GM18511 (cell line): Measurements from ENCODE around the gene DDX59.
A peak's percentile ranks its signal among the peaks of the same experiment; 100 is the strongest.

Source experiments
- ATAC-seq: cut with Tn5 transposase; IDR thresholded peaks from one replicate; pipeline ENCODE4 v1.9.1; 2021; ENCODE audit warnings: mild to moderate bottlenecking, moderate library complexity; ENCODE audit not compliant: unreplicated experiment

The DDX59 gene

GRCh38 chr1:200669314-200670241 lies at the start of gene DDX59:
Gene DDX59 (minus strand): TSS chr1:200669907. CDS start chr1:200666740, 3,167 bp downstream.
- ATAC-seq = peak; percentile 87

DNA sequence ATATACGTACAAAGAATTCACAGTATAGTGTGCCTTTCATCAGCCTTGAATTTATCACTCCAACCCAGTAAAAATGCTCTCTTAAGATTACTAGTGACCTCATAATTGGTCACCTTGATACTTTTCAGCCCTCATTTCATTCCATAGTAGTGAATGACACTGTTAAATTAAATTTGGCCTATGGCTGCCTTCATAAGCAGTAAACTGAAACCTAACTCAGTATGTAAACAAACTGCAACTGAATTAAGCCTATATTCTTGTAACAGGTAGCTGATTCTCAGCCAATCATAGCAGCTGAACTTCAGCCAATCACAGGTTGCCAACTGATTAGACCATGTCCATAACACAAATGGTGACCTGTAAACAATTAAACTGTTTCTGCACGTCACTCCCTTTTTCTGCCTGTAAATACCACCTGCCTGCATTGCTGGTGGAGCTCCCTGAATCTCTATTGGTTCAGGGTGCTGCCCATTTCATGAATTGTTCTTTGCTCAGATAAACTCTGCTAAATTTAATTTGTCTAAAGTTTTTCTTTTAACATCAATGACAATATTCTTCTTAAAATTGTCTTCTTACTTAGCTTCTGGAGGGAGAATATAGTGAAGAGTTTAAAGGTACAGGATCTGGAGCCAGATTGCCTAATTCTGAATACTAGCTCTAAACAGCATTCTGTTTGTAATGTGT lies 44.9 kb upstream of the DDX59 start:
- ATAC-seq = no peak

DNA sequence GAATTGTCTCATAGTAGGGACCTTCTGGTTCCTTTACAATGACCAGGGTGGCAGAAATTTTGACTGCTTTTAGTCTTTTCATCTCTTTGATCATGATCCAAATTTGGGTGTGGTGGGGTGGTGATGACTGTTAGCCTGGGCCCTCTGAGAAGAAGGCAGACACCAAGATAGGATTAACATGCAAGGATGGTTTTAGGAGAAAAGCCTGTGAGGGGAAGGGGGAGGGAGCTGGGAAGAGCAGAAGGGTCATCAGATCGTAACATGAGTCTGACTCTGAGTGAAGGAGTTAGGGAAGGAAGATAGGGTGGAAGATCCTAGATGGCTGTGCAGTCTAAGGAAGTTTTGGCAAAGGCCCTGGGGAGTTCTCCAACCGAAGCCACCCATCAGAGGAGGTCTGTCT lies 40.5 kb upstream of the DDX59 start:
- no peak for ATAC-seq

DNA sequence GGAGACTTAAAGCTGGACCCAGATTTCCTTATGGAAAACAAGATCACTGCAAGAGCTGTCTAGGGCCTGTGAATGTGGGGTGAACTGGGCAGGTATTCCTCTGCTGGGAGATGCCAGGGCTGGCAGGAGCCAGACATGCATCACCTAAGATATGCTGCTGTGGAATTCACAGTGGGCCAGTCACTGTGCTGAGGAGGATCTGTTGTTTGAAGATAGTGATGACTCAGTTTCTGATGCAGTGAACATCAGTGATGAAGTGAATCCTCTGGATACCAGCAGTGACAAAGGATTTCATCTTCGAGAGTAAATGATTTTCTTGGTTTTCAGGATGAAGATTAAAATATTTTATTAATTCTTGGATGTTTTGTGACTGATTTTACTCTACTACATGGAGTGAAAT lies 39.1 kb upstream of the DDX59 start:
- no peak for ATAC-seq

DNA sequence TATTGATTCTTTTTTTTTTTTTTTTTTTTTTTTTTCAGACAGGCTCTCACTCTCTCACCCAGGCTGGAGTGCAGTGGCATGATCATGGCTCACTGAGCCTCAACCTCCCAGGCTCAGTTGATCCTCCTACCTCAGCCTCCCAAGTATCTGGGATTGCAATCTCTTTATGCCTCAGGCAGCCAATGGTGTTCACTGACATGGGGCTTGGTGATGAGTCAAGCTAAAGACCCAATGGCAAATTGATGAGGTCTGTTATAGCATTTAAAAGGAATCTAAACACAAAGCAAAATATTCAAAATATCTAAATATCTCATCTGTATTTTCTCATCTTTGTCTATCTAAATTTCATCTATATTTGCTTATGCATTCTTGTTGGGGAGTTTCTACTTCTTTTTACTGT lies 38.5 kb upstream of the DDX59 start:
- no peak for ATAC-seq

DNA sequence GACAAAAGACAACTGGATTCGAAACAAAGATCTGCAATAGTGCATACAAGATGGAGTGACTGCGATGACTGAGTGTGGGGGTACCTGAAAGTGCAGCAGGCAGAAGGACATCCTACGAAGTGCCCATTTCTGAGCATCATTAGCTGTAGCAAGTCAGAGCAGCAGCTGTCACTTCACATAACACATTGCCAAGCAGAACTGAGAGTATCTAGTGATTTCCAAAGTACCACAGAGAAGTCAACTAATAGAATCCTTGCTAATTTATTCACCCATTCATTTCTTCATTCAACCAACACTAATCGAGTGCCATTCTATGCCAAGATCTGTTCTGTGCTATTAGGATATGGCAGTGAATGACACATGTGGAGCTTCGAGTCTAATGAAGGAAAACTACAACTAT lies 37.4 kb upstream of the DDX59 start:
- ATAC-seq = no peak

GRCh38 chr1:200706111-200706814 lies 36.6 kb upstream of the DDX59 start:
- ATAC-seq = no peak

DNA sequence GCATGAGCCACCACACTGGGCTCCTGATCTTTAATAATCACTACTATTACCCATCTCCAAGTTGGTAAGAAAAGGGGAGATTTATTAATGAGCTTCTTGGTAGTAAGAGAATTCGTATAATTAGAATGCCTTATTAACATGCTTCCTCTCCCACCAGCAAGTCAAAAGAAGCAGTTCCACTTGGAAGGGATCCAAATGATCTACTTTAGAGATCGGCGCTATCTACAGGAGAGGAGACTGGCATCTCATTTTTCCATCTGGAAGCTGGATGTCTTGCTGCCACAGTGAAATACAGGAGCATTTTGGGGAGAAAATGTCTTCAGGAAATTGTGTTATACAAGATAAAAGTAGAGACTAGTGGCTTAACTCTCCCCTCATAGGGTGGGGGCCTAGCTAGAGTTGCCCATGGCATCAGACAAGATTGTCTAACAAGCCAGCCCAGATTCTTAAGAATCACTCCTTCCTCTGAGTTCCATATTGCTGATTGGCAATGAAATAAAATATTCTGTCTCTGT lies 35.3 kb upstream of the DDX59 start:
- ATAC-seq = no peak

GRCh38 chr1:200699871-200700270 lies 30.2 kb upstream of the DDX59 start:
- ATAC-seq = no peak

DNA sequence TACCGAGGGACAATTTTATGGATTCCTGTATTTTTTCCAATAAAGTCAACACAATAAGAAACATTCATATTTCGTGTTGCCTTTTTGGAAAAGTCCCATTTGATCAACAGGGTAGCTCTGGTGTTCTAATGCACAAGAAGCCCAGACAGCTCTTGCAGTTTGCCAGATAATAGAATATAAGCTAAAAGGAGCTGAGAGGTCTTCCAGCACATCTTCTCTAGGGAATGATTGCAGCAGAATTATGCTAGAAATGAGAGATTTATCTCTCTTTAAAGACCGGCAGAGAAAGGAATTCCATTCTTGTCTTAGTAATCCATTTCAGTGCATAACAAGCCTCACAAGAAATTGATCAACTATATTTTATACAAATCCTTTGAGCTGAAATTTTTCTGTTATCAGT lies 25.0 kb upstream of the DDX59 start:
- no peak for ATAC-seq

DNA sequence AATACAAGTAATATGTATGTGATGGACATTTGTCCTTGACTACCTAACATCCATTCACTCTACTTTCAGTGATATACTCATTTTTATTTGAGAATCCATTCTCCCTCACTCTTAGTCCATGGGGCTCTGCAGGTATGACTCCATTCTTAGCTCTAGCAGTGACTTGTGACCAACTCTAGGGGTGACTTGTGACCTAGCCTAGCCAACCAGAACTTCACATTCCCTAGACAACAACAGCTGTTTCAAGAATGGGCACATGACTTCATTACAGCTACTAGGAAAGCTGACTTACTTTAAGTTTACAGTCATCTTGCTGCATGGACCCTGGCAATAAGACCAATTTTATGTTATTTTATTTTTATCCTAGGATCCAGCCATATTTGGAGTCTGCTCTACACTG lies 23.6 kb upstream of the DDX59 start:
- no peak for ATAC-seq

- ATAC-seq = no peak
These were observed 22.6 kb upstream of the DDX59 start for GRCh38 chr1:200692316-200692715.

DNA sequence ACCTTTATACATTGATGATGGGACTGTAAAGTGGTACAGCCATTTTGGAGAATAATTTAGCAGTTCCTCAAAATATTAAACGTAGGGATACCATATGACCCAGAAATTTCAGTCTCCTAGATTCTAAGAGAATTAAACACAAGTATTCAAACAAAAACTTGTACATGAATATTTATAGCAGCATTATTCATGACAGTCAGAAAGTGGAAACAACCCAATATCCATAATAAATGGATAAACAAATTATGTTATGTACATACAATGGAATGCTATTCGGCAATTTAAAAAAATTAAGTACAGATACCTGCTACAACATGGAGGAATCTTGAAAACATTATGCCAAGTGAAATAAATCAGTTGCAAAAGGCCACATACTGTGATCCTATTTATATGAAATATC lies 16.9 kb upstream of the DDX59 start:
- ATAC-seq = no peak

DNA sequence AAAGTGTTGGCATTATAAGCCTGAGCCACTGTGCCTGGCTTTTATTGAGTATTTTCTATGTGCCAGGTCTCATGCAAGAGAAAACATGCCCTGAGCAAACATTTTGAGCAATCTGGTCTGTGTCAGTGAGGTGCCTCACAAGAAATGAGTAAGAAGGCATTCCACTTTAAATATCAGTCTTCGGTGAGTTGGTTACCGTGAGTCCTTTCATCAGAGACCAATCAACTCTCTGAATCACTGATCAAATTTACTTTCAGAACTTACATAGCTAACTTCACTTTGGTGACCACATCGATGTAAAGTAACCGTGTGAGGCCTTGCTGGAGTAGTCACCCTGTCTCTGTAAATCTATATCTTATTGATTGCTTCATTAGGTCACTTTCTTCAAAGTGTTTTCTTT lies 14.3 kb upstream of the DDX59 start:
- ATAC-seq = no peak

DNA sequence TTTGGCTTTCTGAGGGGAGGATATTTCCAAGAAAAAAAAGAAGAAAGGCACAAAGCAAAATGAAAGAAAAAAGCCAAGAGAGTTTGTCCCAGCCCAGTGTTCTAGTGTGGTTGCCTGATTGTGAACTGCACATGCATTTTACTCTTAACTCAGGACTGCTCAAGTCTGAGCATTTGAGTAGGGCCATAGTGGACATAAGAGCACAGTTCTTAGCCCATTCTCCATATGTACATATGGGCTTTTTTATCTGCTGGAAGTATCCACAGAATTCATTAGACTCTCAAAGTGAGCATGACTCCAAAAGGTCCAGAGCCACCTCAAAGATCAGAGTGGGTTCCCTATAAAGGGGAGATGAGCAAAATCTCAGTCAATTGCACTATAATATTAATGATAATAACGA lies 13.6 kb upstream of the DDX59 start:
- ATAC-seq = no peak

GRCh38 chr1:200681231-200681630 lies 11.5 kb upstream of the DDX59 start:
- ATAC-seq = no peak

DNA sequence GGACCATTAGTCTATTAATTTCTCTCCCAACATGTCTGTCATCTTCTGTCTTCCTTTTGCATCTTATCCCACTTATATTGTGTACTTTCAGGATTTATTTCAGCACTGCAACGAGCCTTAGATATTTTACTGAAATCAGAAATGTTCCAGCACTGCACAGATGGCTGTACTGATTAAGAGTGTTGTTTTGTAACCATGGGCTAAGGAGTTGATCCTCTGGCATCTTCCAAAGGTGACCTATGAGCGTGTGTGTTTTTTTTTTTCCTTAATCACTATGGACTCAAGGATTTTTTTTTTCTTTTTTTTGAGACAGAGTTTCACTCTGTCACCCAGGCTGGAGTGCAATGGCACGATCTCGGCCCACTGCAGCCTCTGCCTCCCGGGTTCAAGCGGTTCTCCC lies 7.1 kb upstream of the DDX59 start:
- ATAC-seq = no peak

- no peak for ATAC-seq
These were observed 5.8 kb upstream of the DDX59 start for GRCh38 chr1:200675588-200675852.

DNA sequence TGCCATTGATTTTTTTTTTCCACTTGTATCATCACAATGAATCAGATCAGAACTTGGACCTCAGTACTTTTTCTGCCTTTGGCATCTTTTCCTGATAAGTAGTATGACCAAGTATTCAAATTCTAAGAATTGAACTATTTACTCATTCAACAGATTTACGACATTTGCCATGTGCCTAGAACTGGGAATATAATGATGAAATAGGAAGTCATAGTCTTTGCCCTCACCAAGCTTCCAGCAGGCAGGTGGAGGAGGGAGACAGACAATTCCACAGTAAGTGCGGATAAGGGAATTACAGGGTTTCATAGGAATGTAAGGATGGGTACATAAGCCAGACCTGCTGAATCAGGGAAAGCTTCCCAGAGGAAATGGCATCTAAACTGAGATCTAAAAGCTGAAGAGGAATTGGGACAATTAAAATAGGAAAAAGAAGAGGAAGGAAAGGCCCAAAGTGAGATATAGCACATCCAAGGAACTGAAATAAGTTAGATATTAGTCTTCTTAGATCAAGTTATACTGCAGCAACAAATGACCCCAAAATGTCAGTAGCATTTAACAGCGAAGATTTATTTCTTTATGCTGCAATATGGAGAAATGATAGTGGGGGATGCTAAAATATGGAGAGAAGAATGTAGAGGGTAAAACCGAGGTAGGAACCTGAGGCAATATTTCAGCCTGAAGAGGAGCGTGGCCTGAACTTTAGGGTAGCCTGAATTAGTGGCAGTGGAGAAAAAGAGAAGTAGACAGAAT lies 5.3 kb upstream of the DDX59 start:
- ATAC-seq = no peak

- no peak for ATAC-seq
These were observed 4.5 kb upstream of the DDX59 start for GRCh38 chr1:200673952-200674823.
